NCI-H345 treated with DMSO at 0.1 percent for 48 hours (cell line): ENCODE data around the gene YEATS4.

ENCODE experiments used
- DNase-seq: peaks from one replicate; lab custom pipeline; 2025; ENCODE audit not compliant: unreplicated experiment; lab: John Stamatoyannopoulos, UW

YEATS4 gene

DNA sequence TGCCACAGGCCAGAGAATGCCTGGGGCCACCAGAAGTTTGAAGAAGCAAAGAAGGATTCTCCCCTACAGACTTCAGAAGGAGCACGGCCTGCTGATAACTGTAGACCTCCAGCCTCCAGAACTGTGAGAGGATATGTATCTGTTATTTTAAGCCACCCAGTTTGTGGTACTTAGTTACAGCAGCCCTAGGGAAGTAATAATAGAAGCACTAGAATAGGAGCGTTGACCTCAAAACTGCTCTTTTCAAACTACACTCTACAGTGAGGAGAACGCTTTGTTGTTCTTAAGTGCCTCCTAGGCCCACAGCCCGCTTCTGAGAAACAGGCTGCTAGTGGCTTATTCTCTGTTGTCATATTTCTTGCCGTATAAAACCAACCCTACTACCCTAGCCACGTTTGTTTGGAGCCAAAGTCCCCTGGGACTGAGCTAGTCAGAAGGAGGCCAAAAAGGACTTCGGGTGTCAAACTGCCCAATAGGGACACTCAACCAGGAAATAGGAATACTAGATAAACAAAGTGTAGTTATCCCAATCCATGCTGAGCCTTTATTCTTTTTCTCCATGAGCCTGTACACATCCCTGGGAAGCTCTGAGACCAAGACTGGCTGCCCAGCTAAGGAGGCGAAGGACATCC lies 72.2 kb downstream of the YEATS4 start:
- no peak for DNase-seq

DNA sequence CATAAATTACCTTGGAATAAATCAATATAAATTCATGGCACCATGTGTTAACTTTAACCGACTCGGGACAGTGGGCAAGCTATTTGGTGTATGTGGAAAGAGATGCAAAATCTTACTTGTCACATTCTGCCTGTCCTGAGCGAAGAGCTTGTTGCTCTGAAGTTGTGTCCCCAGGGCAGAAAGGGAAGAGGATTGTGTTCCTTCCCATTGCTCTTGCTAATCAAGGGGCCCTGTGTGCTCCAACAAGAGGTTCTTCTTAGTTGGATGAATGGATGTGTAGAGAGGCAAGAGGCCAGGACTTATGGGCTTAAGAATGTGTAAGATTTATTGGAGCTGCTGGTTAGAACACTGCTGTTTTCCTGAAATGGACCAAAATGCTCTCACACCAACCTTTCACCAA lies 74.1 kb downstream of the YEATS4 start:
- no peak for DNase-seq

DNA sequence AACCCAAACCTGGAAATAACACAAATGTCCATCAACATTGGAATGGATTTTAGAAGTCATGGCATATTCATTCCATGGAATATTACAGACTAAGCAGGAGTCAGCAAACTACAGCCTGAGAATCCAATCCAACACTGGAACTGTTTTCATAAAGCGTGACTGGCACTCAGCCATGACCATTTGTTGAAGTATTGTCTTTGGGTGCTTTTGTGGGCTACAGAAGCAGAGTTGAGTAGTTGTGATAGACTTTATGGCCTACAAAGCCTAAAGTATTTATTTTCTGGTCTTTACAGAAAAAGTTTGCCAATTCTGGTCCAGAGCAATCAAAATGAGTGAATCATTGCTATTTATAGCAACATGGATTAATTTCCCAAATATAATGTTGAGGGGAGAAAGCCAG lies 76.1 kb downstream of the YEATS4 start:
- DNase-seq, result no peak

DNA sequence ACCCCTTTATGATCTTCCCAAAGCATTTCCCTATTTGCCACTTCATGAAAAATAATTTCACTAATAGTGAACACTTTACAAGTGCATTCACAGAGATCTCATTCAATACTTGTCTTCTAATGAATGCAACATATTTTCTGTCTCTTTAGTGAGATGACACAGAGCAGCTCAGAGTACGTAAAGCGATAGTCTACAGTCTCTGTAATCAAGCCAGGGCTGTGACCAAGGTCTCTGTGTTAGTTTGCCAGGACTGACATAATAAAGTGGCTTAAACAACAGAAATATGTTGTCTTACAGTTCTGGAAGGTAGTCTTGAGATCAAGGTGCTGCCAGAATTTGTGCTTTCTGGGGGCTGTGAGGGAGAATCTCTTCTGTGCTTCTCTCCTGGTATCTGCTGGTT lies 77.5 kb downstream of the YEATS4 start:
- DNase-seq, result no peak

DNA sequence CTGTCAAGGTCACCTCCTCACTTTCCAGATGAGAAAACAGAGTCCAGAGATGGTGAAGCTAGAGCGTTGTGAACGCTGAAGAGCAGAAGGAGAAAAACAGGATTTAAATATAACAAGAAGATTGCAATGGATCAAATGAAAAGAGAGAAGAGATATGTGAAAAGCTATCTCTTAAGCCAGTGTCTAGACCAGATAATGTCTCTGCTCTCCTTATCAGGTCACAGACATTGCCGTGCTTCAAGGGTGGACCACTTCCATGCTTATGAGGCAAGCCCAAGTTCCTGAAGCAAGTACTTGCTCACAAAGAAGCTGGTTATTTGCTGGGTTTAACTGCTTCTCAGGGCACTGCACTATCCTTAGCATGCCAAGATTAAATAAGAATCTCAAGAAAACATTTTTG lies 79.0 kb downstream of the YEATS4 start:
- no peak for DNase-seq

DNA sequence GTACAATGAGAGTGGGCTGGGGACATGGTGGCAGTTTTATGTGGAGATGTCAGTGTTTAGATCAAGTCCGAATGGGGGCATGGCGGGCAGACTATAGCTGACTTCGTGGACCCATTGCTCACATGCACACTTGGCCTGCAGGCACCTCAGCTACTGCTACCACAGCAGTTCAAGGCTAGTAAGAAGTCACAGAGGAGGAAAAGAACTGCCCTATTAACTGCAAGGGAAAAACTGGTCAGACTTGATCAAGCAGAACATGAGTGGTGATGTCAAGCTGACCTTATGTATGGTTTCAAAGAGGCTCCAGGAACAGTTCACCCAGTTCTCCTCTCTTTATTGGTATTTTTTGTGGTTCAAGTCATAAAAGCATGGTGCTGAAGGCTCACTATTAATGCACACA lies 80.5 kb downstream of the YEATS4 start:
- DNase-seq, result no peak
